GM18505 (cell line): ENCODE results near the gene EXOC3L2.

ENCODE experiments used
- ATAC-seq: cut with Tn5 transposase; IDR thresholded peaks from one replicate; pipeline ENCODE4 v1.9.1; 2021; ENCODE audit not compliant: unreplicated experiment
- POLR2A ChIP-seq: IDR thresholded peaks from 4 replicates; pipeline ENCODE4 v1.6.1; 2011; ENCODE audit warnings: borderline replicate concordance; ENCODE audit not compliant: insufficient read depth, insufficient read length; ENCODE audit errors: extremely low read depth

The EXOC3L2 gene

GRCh38 chr19:45163156-45163555 is 82.1 kb downstream of the EXOC3L2 start:
- TF ChIP-seq POLR2A, result no peak

GRCh38 chr19:45162608-45163143 is 82.5 kb downstream of the EXOC3L2 start:
- no peak for TF ChIP-seq POLR2A
- no peak for ATAC-seq

More at GRCh38 chr19:45163156-45163555, 82.1 kb downstream of the EXOC3L2 start:
- no peak for ATAC-seq
